Suprapubic skin (tissue), 4 donors: Measurements from ENCODE around the gene ZER1.

ENCODE experiments used
- CTCF ChIP-seq, 2 donors: fragments of 200-600 bp in 1 of 2; fragments of 450-650 bp in 1 of 2; sonication (generic) in 1 of 2; IDR thresholded peaks; one replicate each; pipeline ENCODE4 v1.5.1; 2016 to 2019; ENCODE audit warnings: antibody characterized with exemption in 2 of 2, mild to moderate bottlenecking in 1 of 2, moderate library complexity in 1 of 2
- POLR2A ChIP-seq, 2 donors: fragments of 450-650 bp; IDR thresholded peaks; one replicate each; pipeline ENCODE4 v1.6.1; 2017; ENCODE audit warnings: antibody characterized with exemption in 2 of 2, mild to moderate bottlenecking in 2 of 2, moderate library complexity in 2 of 2
- POLR2AphosphoS5 ChIP-seq, 3 donors: sonication (generic); formaldehyde crosslinking; IDR thresholded peaks; one replicate each; pipeline ENCODE4 v1.6.1; 2017; ENCODE audit warnings: antibody characterized with exemption in 3 of 3

- no peak for TF ChIP-seq CTCF (IDR thresholded peaks at IDR 0.05)
- no peak for TF ChIP-seq POLR2AphosphoS5 (IDR thresholded peaks at IDR 0.05)
- TF ChIP-seq POLR2A (IDR thresholded peaks at IDR 0.05): no peak
Observed at GRCh38 chr9:128774804-128775203, 3.1 kb upstream of the ZER1 start.
